Measurements from ENCODE around the gene VMP1.
A peak's percentile ranks its signal among the peaks of the same experiment; 100 is the strongest.
"Not testable (repeated sequence)": the region's sequence is repeated elsewhere in the genome, so short reads cannot be mapped to it uniquely, and the experiment has no call there.

VMP1 gene

GRCh38 chr17:59827721-59828477, 120.4 kb downstream of the VMP1 start:
- H3K4me3 ChIP-seq (ENCODE audit: low read length), result peak overlapping the region; percentile 68
- TF ChIP-seq CTCF (IDR thresholded peaks at IDR 0.05; ENCODE audit: low read depth, low read length, poor library complexity, severe bottlenecking), result no peak
- H3K36me3 ChIP-seq (ENCODE audit: control insufficient read depth, low read length), result no peaks in the 10 kb centered on the region
- peaks cover 18% of the 10 kb centered on the region for H3F3A ChIP-seq (ENCODE audit: control insufficient read depth, insufficient read depth)
- peak overlapping the region; percentile 78 for H3K27ac ChIP-seq (ENCODE audit: low read depth, low read length)
- H3K27me3 ChIP-seq (ENCODE audit: control insufficient read depth, low read length), result no peaks in the 10 kb centered on the region
- peaks cover 15% of the 10 kb centered on the region for H3K79me2 ChIP-seq (ENCODE audit: control insufficient read depth, low read length)
- peaks cover 74% of the 10 kb centered on the region for H3K4me1 ChIP-seq (ENCODE audit: control insufficient read depth, low read length)
- no peaks in the 10 kb centered on the region for H3K9me2 ChIP-seq (replicated peaks; ENCODE audit: control insufficient read depth, low read length)
- no peaks in the 10 kb centered on the region for H4K20me1 ChIP-seq (ENCODE audit: control insufficient read depth, insufficient read depth, low read depth, low read length)
- peak overlapping the region; percentile 83 for H3K4me2 ChIP-seq (ENCODE audit: low read length)
- no peaks in the 10 kb centered on the region for H3K9me3 ChIP-seq (ENCODE audit: control insufficient read depth, insufficient read depth, low read length)

- Histone ChIP-seq H3K4me3 (ENCODE audit: low read length) (peak overlapping the region; percentile 68), H3K9me3 (ENCODE audit: control insufficient read depth, insufficient read depth, low read length) (no peaks in the 10 kb centered on the region), H3K4me2 (ENCODE audit: low read length) (peak overlapping the region; percentile 83), H4K20me1 (ENCODE audit: control insufficient read depth, insufficient read depth, low read depth, low read length) (no peaks in the 10 kb centered on the region), H3K27me3 (ENCODE audit: control insufficient read depth, low read length) (no peaks in the 10 kb centered on the region), H3K79me2 (ENCODE audit: control insufficient read depth, low read length) (peaks cover 15% of the 10 kb centered on the region), H3K27ac (ENCODE audit: low read depth, low read length) (peak overlapping the region; percentile 78), H3F3A (ENCODE audit: control insufficient read depth, insufficient read depth) (peaks cover 23% of the 10 kb centered on the region), H3K9me2 (replicated peaks; ENCODE audit: control insufficient read depth, low read length) (no peaks in the 10 kb centered on the region), H3K36me3 (ENCODE audit: control insufficient read depth, low read length) (no peaks in the 10 kb centered on the region), H3K4me1 (ENCODE audit: control insufficient read depth, low read length) (peaks cover 79% of the 10 kb centered on the region)
- TF ChIP-seq EZH2phosphoT487 (IDR thresholded peaks at IDR 0.05; ENCODE audit: borderline replicate concordance, low read length), result no peak
- TF ChIP-seq CTCF (IDR thresholded peaks at IDR 0.05; ENCODE audit: low read depth, low read length, poor library complexity, severe bottlenecking), result no peak
These were observed 121.0 kb downstream of the VMP1 start for GRCh38 chr17:59828478-59828760.

GRCh38 chr17:59828819-59829216, 121.4 kb downstream of the VMP1 start:
- not testable (repeated sequence) for H3K9me2 ChIP-seq (replicated peaks; ENCODE audit: control insufficient read depth, low read length); H3K27me3 ChIP-seq (ENCODE audit: control insufficient read depth, low read length); H3K36me3 ChIP-seq (ENCODE audit: control insufficient read depth, low read length); H4K20me1 ChIP-seq (ENCODE audit: control insufficient read depth, insufficient read depth, low read depth, low read length); H3K9me3 ChIP-seq (ENCODE audit: control insufficient read depth, insufficient read depth, low read length)
- peak overlapping the region; percentile 78 for H3K27ac ChIP-seq (ENCODE audit: low read depth, low read length)
- peaks cover 26% of the 10 kb centered on the region for H3F3A ChIP-seq (ENCODE audit: control insufficient read depth, insufficient read depth)
- peaks cover 83% of the 10 kb centered on the region for H3K4me1 ChIP-seq (ENCODE audit: control insufficient read depth, low read length)
- H3K4me3 ChIP-seq (ENCODE audit: low read length), result peak overlapping the region; percentile 68
- peaks cover 15% of the 10 kb centered on the region for H3K79me2 ChIP-seq (ENCODE audit: control insufficient read depth, low read length)
- peak overlapping the region; percentile 83 for H3K4me2 ChIP-seq (ENCODE audit: low read length)

GRCh38 chr17:59829217-59830006, 122.0 kb downstream of the VMP1 start:
- no peaks in the 10 kb centered on the region for H3K36me3 ChIP-seq (ENCODE audit: control insufficient read depth, low read length)
- TF ChIP-seq EZH2phosphoT487 (IDR thresholded peaks at IDR 0.05; ENCODE audit: borderline replicate concordance, low read length), result no peak
- TF ChIP-seq CTCF (IDR thresholded peaks at IDR 0.05; ENCODE audit: low read depth, low read length, poor library complexity, severe bottlenecking), result no peak
- H4K20me1 ChIP-seq (ENCODE audit: control insufficient read depth, insufficient read depth, low read depth, low read length), result no peaks in the 10 kb centered on the region
- H3K27ac ChIP-seq (ENCODE audit: low read depth, low read length), result peak overlapping the region; percentile 78
- H3K27me3 ChIP-seq (ENCODE audit: control insufficient read depth, low read length), result no peaks in the 10 kb centered on the region
- peaks cover 26% of the 10 kb centered on the region for H3F3A ChIP-seq (ENCODE audit: control insufficient read depth, insufficient read depth)
- H3K9me3 ChIP-seq (ENCODE audit: control insufficient read depth, insufficient read depth, low read length), result no peaks in the 10 kb centered on the region
- peak overlapping the region; percentile 68 for H3K4me3 ChIP-seq (ENCODE audit: low read length)
- peaks cover 15% of the 10 kb centered on the region for H3K79me2 ChIP-seq (ENCODE audit: control insufficient read depth, low read length)
- H3K9me2 ChIP-seq (replicated peaks; ENCODE audit: control insufficient read depth, low read length), result no peaks in the 10 kb centered on the region
- peaks cover 87% of the 10 kb centered on the region for H3K4me1 ChIP-seq (ENCODE audit: control insufficient read depth, low read length)
- H3K4me2 ChIP-seq (ENCODE audit: low read length), result peak overlapping the region; percentile 83
